ENCODE measurements around the gene YY2.
"Not testable (repeated sequence)": the region's sequence is repeated elsewhere in the genome, so short reads cannot be mapped to it uniquely, and the experiment has no call there.

YY2 gene

DNA sequence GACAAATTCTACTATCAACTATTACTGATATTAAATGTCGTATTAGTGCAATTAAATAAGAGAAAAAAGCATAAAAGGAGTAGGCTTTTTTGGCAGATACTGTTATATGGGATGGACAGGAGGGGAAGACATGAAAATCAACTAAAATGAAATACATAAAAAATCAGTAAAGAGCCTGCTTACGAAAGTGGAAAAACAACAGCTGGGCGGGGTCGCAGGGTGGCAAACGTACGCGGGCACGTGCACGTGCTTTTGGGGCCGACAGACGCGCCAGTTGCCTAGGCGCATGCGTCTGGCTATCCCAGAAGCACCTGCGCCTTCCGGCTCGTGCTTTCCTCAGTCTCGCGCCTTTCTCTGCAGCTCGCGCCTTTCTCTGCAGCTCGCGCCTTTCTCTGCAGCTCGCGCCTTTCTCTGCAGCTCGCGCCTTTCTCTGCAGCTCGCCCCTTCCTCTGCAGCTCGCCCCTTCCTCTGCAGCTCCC, at the start of gene YY2:
YY2 (plus strand) TSS at position 51 of the 479 bp plus-strand sequence. CDS start 498 bp downstream, outside the sequence.
- no peak for DNase-seq (ENCODE audit: low read depth, low spot score)

DNA sequence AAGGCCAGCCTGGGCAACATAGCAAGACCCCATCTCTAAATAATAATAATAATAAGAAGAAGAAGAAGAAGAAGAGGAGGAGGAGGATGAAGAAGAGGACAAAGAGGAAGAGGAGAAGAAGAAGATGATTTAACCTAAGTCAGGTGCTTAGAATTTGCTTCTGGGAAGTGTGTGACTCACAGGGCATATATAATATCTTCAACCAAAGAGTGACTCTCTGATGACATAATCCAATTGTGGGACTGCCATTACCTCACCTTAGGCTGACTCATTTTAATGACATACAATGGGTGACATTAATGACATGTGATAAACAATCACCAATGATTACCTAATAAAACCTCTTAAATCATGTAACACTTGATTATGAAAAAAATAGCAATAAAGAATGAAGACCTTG, 49.1 kb upstream of the YY2 start:
- no peak for DNase-seq (ENCODE audit: low read depth, low spot score)

DNA sequence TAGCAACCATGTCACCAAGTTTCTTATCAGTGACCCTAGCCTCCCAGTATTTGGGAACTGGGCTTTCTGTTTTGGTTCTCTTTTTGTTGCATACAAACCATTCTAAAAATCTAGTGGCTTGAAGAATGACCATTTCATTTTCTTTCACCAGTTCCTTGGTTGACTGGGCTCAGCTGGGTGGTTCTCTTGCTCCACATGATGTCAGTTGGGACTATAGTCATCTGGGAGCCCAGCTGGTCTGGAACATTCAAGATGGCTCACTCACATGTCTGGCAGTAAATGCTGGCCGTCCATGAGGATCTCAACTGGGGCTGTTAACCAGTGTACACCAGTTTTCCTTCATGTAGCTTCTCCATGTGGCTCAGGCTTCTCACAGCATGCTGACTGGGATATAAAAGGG, 44.0 kb upstream of the YY2 start:
- no peak for DNase-seq (ENCODE audit: low read depth, low spot score)

DNA sequence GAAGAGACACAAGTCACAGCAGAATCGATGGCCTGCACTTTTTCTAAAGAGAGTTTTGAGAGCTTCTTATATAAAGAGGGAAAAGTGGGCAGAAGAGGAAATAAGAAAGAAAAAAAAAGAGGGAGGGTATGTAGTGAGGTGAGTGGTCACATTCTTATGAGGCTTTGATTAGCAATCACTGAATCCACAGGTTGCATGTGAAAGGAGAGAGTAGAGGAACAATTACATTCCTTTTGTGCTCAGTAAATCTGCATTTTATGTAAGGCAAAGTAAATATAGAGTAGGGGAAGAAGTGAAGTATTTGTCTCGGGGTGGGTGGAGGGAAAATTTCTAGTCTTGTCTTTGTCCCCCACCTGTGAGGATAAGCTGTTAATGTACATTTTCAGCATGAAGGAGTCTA, 43.2 kb upstream of the YY2 start:
- no peak for DNase-seq (ENCODE audit: low read depth, low spot score)

DNA sequence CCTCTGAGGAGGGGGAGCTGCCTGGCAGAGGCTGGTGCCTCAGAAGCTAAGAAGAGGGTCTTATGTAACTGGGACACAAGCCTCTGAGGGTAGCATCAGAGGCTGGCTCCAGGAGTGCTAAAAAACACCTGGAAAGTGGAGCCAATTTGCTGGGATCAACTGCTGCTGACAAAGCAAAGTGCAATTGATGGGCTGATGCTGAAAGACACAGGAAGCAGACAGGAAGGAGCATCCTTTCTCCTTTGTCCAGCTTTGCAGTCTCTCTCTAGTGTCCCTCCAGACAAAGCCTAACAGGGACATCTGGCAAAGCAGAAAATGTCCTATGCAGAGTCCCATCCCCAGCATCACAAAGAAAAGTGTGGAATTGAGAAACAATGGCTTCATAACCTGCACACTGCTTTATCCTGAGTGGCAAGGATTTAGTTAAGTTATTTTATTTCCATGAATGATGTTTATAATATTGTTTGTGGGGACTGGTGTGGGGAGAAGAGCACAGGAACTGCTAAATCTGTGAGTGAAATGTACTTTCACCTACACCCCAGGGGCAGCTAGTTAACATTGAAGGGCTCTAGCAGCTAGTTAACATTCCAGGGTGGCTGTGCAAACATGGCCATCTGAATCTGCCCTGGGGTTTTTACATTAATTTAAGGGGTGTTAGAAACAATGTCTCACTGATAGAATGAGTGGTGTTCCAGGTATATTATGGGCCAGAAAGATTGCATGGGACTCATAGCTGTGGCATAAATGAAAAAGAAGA, 42.0 kb upstream of the YY2 start:
- DNase-seq (ENCODE audit: low read depth, low spot score): no peak

DNA sequence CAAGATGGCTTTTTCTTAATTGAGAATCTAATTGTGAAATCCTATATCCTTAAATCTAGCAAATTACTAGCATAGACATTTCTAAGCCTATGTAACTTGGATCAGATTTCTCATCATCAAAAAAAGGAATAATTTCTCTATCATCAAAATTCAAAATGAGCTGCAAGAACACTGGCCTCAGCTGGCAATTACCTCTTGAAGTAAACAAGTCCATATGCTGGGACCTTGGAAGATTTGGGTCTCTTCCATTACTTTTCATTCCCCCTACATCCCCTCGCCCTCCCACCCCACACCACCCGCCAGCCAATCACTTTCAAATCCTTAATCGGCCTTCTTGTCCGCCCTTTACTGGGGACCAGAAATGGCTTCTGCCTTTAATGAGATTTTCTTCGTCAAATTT, 39.7 kb upstream of the YY2 start:
- DNase-seq (ENCODE audit: low read depth, low spot score): no peak

DNA sequence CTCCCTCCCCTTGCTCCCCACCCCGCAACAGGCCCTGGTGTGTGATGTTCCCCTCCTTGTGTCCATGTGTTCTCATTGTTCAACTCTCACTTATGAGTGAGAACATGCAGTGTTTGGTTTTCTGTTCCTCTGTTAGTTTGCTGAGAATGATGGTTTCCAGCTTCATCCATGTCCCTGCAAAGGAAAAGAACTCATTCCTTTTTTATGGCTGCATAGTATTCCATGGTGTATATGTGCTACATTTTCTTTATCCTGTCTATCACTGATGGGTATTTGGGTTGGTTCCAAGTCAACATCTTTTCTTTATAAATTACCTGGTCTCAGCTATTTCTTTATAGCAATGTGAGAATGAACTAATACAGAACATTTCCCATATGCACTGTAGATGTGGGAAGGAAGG, 35.6 kb upstream of the YY2 start:
- DNase-seq (ENCODE audit: low read depth, low spot score): not testable (repeated sequence)

DNA sequence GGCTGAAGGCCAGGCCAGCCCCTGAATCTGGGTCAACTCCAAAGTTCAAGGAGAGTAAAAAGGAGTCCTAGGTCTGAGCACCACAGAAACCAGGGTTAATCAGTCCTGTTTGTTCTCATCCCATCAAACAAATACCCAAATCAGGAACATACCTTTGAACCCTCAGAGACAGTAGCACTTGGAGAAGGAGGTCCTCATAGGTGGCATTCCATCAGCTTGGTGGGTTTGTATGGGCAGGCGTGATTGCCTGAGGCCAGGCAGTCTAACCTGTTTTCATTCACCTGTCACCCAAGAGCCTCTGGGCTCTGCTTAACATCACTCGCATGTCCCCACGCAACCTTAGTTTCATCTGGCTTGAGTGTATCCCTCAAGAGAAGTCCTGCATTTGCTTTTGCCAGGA, 33.9 kb upstream of the YY2 start:
- no peak for DNase-seq (ENCODE audit: low read depth, low spot score)

DNA sequence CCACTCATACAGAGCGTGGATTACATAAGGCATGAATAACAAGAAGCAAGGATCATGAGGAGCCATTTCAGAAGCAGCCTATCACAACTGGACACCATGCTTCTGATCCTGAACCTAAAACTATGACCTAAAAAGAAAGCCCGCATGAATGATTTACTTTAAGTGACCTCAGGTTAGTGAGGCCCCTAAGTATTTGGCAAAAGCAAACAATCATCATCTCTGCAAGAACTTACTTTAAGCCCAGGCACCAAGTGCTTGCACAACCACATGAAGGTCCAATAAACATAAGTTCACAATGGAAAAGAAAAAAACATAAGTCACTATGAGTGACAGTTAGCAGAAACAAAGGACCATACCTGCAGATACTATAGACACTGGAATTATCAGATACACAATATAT, 24.3 kb upstream of the YY2 start:
- no peak for DNase-seq (ENCODE audit: low read depth, low spot score)

DNA sequence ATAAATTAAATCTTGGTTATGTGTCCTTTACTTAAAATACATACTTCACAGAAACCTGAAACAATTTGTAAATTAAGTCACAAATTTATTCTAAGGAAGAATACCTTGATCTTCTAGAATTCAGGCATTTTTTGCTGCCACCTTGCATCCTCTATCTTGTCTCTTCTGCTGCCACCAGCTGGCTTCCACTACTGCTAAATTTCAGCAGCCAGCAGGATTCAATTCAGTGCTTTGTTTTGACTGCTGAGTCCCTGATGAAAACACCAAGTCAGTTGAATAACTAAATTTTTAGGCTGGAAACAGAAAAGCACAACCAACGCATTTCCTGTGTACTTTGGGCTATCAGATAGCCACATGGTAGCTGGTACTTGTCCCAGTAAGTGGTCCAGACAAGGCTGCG, 18.7 kb upstream of the YY2 start:
- no peak for DNase-seq (ENCODE audit: low read depth, low spot score)

DNA sequence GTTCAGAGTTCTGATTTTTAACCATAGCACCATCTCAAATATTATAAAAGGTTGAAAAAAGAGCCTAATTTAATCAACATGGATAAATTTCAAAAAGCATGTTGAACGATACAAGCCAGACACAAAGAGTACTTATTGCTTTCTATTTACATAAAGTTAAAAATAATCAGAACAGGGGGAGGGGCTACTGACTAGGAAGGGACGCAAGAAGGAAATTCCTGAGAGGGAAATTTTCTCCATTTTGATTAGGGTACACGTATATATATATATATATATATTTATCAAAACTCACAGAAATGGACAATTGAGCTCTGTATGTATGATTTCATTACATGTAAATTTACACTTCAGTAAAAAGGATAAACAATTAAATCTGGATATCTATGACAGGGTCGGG, 16.9 kb upstream of the YY2 start:
- no peak for DNase-seq (ENCODE audit: low read depth, low spot score)

DNA sequence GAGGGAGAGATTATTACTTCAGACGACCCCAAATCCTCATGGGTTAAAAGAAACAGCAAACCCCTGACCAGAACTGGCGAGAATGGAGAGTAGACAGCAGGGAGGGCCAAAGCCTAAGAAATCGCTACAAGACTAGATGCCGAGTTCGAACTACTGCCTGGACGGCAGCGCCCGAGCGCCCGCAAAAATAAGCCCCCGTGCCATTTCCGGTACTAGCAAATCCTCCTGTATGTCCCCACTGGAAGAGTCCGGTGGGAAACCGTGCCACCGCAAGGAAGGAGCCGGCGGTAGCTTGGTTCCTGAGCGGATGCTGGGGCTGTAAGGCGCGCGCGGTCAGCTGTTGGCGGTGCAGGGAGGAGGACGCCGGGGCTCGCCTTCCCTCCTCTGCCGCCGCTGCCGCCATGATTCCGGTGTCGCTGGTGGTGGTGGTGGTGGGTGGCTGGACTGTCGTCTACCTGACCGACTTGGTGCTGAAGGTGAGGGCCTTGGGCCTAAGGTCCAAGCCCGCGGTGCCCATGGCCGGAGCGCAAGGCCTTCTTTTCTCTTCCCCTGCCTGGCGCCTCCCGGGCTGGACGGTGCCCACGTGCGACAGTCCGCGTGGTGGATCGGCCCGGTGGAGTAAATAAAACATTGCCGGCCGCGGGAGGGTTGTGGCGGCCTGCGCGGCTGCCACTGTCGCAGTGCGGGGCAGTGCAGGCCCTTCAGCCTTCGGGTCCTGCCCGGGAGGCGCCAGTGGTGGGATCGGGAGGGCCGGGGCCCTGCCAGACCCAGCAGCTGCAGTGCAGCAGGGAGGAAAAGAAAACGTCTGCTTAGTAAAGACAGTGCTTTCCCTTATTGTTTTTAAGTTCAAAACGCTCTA, 16.2 kb upstream of the YY2 start, which contains the start of gene MBTPS2:
MBTPS2 (plus strand) TSS at position 284 of the 859 bp plus-strand sequence; CDS start at position 402, 118 bp downstream.
- peak; percentile 52 for DNase-seq (ENCODE audit: low read depth, low spot score)

DNA sequence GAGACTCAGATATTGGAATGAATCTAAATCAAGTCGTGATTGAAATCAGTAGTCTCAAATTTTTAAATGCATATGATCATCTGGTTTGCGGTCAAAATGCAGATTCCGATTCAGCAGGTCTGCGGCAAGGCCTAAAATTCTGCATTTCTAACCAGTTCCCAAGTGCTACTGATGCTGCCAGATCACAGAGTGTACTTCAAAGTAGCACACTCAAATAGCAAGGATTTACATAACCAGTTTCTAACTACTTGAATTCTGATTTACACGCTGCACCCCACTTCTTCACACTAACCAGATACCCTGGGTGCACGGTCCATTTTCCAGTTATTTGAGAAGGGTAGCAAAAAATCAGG, 15.6 kb upstream of the YY2 start:
- no peak for DNase-seq (ENCODE audit: low read depth, low spot score)

DNA sequence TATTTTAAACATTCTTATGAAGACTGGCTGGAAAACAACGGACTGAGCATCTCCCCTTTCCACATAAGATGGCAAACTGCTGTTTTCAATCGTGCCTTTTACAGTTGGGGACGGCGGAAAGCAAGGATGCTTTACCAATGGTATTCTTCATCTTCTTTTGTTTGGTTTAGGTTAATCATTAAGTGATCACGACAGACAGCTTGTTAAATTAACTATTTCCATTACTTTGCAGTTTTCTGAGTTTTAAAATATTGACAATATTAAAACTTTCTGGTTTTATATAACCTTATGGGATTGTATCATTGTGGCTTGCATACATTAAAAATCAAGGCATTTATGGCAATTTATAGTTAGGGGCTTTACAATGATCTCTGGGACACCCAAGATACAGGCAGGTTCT, 12.6 kb upstream of the YY2 start:
- no peak for DNase-seq (ENCODE audit: low read depth, low spot score)

DNA sequence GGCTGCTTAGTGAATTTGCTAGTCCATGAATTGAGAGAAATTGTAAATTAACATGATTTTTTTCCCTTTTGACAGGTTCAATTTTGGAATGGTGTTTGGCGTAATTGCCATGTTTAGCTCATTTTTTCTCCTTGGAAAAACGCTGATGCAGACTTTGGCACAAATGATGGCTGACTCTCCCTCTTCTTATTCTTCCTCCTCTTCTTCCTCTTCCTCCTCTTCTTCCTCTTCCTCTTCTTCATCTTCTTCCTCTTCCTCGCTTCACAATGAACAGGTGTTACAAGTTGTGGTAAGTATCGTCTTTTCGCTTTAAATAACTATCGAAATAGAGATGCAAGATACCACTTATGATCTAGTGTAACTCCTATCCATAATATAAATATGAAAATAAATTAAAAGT, 10.7 kb upstream of the YY2 start:
- no peak for DNase-seq (ENCODE audit: low read depth, low spot score)

DNA sequence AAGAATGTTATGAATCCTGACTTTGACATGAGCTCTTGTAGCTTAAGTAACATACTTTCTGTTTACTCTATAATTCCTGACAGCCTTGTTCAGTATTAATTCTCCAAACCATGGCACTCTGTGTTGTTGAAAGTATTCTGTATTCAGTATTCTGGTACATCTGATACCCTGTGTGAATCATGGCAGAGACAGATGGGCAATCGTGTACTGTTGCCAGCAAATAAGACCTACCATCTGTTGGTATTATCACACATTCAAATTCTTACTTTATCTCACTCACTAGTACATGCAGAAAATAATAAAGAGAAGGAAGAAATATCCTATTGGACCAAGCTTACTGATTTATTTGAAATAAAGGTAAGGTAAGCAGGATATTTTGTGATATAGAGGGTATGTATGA, 8.4 kb upstream of the YY2 start:
- no peak for DNase-seq (ENCODE audit: low read depth, low spot score)

DNA sequence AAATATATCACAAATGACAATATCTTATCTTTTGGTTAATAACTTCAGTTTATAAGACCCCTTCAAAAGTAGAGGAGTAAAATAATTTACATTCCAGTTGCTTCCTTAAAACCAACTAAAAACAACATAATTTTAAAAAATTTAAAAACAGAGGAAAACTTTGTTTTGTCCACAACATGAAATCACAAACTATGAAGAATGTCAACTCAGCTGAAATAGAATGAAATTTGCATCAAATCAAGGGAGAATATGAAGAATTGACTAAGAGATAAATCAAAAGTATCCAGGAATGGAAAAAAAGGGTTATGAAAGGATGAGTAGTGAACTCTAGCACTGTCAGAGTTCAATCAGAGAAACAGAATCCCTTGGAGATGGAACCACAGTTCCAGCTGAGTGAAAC, 2.2 kb upstream of the YY2 start:
- no peak for DNase-seq (ENCODE audit: low read depth, low spot score)

DNA sequence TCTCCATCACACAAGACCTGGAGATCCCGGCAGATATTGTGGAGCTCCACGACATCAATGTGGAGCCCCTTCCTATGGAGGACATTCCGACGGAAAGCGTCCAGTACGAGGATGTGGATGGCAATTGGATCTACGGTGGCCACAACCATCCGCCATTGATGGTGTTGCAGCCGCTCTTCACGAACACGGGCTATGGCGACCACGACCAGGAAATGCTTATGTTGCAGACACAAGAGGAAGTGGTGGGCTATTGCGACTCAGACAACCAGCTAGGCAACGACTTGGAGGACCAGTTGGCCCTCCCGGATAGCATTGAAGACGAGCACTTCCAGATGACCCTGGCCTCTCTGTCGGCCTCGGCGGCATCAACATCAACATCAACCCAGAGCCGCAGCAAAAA, 717 bp downstream of the YY2 start:
- no peak for DNase-seq (ENCODE audit: low read depth, low spot score)

DNA sequence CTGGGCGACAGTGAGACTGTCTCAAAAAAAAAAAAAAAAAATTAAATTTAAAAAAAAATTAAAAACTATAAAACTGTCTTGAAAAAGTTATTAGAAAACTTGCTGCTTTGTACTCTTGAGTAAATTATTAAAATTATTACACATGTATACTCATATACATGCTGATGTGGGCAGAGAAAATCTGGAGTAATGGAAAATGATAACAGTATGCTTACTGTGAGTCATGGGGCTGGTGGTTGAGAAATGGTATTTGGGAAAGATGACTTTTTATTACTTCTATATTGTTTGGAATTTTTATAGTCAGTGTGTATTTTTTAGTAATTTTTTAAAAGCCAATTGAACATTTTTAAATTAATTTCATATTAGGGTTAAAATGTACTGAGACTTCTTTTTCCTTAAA, 7.5 kb downstream of the YY2 start:
- no peak for DNase-seq (ENCODE audit: low read depth, low spot score)

DNA sequence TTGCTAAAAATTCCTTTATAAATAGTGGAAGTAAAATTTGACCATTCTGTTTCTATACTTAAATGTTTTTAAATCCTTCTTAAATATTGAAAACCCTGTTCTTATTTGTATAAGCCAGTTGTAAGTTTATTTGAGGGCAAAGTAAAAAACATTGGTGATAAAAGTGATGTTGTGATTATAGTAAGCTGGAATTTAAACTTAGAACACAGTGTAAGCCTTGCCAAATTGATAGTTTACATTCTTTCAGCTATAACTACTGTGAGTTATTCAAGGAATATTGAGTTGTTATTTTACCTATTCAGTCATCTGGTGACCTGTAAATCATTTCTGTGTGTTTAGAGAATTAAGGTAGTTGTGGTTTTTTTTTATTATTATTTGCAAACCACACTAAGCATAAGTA, 9.6 kb downstream of the YY2 start:
- DNase-seq (ENCODE audit: low read depth, low spot score): no peak

DNA sequence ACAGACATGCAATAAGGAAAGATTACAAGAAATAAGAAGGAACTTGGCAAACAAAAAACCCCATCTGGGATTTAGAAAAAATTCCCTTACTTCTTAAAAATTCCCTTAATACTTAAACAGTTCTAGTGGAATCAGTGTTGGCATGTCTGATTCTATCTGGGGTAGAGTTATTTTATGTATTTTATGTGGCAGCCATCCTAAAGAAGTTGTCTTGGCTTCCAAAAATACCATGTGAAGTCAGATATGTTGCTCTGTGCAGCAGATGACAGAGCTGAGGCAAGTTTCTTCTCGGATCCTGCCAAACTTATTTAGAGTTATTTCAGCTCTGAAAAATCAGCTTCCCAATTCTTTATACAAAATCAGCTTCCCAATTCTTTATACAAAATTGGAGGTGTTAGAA, 14.7 kb downstream of the YY2 start:
- no peak for DNase-seq (ENCODE audit: low read depth, low spot score)

DNA sequence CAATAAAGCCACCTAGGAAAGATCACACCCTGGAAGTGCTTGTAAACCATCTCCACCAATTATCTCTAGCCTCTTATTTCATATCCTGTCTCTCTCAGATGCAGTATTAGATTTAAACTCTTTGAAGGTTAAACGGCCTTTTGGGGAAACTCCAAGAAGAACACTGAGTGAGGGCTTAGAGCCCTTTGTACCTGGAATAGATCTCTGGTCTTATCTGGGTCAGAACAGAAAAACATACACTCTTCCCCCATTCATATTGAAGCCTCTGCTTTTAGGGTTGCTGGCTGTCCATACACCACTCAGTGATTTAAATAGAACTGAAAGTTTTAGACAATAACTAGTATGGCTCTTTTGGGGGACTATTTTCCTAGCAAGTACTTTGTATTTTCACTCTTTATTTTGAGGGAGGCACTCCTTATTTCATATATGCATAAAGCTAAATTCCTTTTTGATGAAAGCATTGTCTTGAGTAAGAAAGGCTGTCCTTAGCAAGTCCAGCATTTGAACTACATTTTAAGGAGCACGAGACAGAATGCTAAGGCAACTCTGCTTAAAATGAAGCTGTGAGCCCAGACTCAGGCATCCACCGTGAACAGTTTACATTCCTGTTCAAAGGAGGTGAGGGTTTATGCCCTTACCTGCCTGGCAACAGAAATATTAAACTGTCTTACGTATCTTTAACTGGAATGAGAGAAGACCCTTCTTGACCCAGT, 17.4 kb downstream of the YY2 start:
- no peak for DNase-seq (ENCODE audit: low read depth, low spot score)
